Measurements from ENCODE around the gene STX10. TPM values are rescaled to one million over a fixed set of nuclear protein-coding genes. Genes with fewer than 3 reads are reported as not detected.

The STX10 gene
- total RNA-seq, 1 experiment from 2014 or later = 179 TPM

DNA sequence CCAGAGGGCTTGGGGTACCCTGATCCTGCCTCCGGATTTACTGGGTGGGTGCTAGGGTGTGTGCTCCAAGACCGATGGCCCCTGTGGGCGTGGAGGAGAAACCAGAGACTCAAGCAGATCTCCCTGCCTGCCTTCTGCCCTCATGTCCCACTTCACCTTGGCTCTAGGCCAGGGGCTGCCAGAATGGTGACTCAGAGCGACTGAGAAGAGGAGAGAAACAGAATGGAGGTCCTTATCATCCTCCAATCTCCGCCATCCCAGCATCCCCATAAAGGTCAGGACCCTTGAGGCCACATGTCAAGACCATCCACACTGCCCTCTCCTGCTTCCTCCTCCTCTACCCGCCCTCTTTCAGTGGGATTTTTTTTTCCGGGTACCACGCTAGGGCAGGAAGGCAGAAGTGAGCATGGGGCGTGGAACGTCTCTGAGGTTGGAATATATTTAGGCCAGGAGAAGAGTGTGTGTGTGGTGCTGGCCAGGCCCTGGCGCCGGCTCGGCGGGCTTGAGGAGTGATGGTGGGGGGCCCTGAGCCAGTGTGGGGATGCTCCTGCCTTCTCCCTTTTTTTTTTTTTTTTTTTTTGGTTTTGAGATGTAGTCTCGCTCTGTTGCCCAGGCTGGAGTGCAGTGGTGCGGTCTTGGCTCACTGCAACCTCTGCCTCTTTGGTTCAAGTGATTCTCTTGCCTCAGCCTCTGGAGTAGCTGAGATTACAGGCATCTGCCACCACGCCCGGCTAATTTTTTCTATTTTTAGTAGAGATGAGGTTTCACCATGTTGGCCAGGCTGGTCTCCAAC, 22.4 kb upstream of the STX10 start:
- peak overlapping the region; percentile 27; the same call in 1 of the 2 replicates for H2AFZ ChIP-seq (ENCODE audit: low read length)
- peaks cover 64% of the 10 kb centered on the region for H3K4me1 ChIP-seq (ENCODE audit: insufficient read depth, low read length)

DNA sequence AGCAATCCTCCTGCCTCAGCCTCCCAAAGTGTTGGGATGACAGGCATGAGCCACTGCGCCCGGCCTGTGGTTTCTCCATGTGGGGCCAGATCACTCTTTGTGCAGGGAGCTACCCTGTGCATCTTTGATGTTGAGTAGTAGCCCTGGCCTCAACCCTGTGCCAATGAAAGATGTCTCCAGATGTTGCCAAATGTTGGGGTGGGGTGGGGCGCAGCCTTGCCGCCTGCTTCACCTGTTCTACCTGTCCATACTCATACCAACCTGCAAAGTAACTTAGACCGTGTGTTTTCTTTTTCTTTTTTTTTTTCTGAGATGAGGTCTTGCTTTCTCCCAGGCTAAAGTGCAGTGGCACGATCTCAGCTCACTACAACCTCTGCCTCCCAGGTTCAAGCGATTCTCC, 21.0 kb upstream of the STX10 start:
- CTCF ChIA-PET = no interaction called here
- H3K4me2 ChIP-seq (ENCODE audit: low read length) = no peak overlapping the region

More for the DNA sequence above, 22.4 kb upstream of the STX10 start:
- no peaks in the 10 kb centered on the region for H3K36me3 ChIP-seq (ENCODE audit: low read depth, low read length)
- BruUV-seq (replicated peaks) = no TSS peak
- H3K79me2 ChIP-seq (ENCODE audit: low read length) = peaks cover 19% of the 10 kb centered on the region
- H3K27me3 ChIP-seq (ENCODE audit: low read length) = no peaks in the 10 kb centered on the region
- DNase-seq (peak; percentile 98), ATAC-seq (0 out of 2 replicates have a peak, but pooled peaks have one; percentile 1)
- H4K20me1 ChIP-seq (ENCODE audit: low read length) = no peaks in the 10 kb centered on the region
- CTCF ChIA-PET = no interaction called here
- peak overlapping the region; percentile 53 for H3K4me2 ChIP-seq (ENCODE audit: low read length)
- no peaks in the 10 kb centered on the region for H3F3A ChIP-seq (ENCODE audit: low read length, unreplicated experiment)
- POLR2A ChIA-PET (ENCODE audit: unreplicated experiment) = no interaction called here
- TF ChIP-seq EZH2 (IDR thresholded peaks at IDR 0.05; ENCODE audit: low read length, unreplicated experiment) = no peak
- TF ChIP-seq, protein P1, sequence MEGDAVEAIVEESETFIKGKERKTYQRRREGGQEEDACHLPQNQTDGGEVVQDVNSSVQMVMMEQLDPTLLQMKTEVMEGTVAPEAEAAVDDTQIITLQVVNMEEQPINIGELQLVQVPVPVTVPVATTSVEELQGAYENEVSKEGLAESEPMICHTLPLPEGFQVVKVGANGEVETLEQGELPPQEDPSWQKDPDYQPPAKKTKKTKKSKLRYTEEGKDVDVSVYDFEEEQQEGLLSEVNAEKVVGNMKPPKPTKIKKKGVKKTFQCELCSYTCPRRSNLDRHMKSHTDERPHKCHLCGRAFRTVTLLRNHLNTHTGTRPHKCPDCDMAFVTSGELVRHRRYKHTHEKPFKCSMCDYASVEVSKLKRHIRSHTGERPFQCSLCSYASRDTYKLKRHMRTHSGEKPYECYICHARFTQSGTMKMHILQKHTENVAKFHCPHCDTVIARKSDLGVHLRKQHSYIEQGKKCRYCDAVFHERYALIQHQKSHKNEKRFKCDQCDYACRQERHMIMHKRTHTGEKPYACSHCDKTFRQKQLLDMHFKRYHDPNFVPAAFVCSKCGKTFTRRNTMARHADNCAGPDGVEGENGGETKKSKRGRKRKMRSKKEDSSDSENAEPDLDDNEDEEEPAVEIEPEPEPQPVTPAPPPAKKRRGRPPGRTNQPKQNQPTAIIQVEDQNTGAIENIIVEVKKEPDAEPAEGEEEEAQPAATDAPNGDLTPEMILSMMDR (conservative IDR thresholded peaks at IDR 0.05; ENCODE audit: low read depth, low read length) = no peak
- TF ChIP-seq EZH2phosphoT487 (IDR thresholded peaks at IDR 0.05; ENCODE audit: borderline replicate concordance, low read length) = no peak
- H3K9ac ChIP-seq (ENCODE audit: low read length) = peak overlapping the region; percentile 60
- no peak overlapping the region for H3K4me3 ChIP-seq (ENCODE audit: low read length)
- H3K9me3 ChIP-seq (ENCODE audit: low read length) = no peaks in the 10 kb centered on the region
- intact Hi-C loops (cut with micrococcal nuclease) = no loop called here
- H3K9me2 ChIP-seq (replicated peaks; ENCODE audit: low read length) = no peaks in the 10 kb centered on the region
- H3K27ac ChIP-seq (ENCODE audit: low read length) = peak overlapping the region; percentile 79

More for the DNA sequence above, 21.0 kb upstream of the STX10 start:
- ATAC-seq = no peak
- Histone ChIP-seq H3K27ac (ENCODE audit: low read length) (peak overlapping the region; percentile 43), H3K4me3 (ENCODE audit: low read length) (no peak overlapping the region), H4K20me1 (ENCODE audit: low read length) (no peaks in the 10 kb centered on the region), H3K4me1 (ENCODE audit: insufficient read depth, low read length) (peaks cover 70% of the 10 kb centered on the region), H2AFZ (ENCODE audit: low read length) (no peak overlapping the region), H3K9me2 (replicated peaks; ENCODE audit: low read length) (no peaks in the 10 kb centered on the region), H3K79me2 (ENCODE audit: low read length) (peaks cover 23% of the 10 kb centered on the region), H3K9ac (ENCODE audit: low read length) (no peak overlapping the region), H3K9me3 (ENCODE audit: low read length) (no peaks in the 10 kb centered on the region), H3K36me3 (ENCODE audit: low read depth, low read length) (no peaks in the 10 kb centered on the region), H3K27me3 (ENCODE audit: low read length) (no peaks in the 10 kb centered on the region), H3F3A (ENCODE audit: low read length, unreplicated experiment) (no peaks in the 10 kb centered on the region)
- POLR2A ChIA-PET (ENCODE audit: unreplicated experiment) = no interaction called here
- intact Hi-C loops (cut with micrococcal nuclease) = no loop called here
- BruUV-seq (replicated peaks) = no TSS peak
- no peak for DNase-seq
- TF ChIP-seq EZH2phosphoT487 (IDR thresholded peaks at IDR 0.05; ENCODE audit: borderline replicate concordance, low read length) = no peak
- TF ChIP-seq, protein P1 (conservative IDR thresholded peaks at IDR 0.05; ENCODE audit: low read depth, low read length) = no peak
- TF ChIP-seq EZH2 (IDR thresholded peaks at IDR 0.05; ENCODE audit: low read length, unreplicated experiment) = no peak
